ENCODE results near the gene OLA1. TPM values are rescaled to one million over a fixed set of nuclear protein-coding genes. Genes with fewer than 3 reads are reported as not detected.

Gene OLA1
- total RNA-seq, 2 donors from 2014 or later: 63.4 to 82.1 TPM

GRCh38 chr2:174025271-174026121 is 222.8 kb downstream of the OLA1 start:
- intact Hi-C loops (cut with DNase I): no loop called here
- ATAC-seq (peak; percentile 77 to 84), DNase-seq (peak; percentile 81)

- intact Hi-C loops (cut with DNase I): no loop called here
- DNase-seq (peak; percentile 86), ATAC-seq (peak; percentile 59 to 70)
Observed at GRCh38 chr2:174024524-174025270, 223.6 kb downstream of the OLA1 start.

GRCh38 chr2:174023591-174024523 is 224.5 kb downstream of the OLA1 start:
- intact Hi-C loops (cut with DNase I): no loop called here
- ATAC-seq (peak; percentile 35 to 63), DNase-seq (peak; percentile 72)

Other genes starting within 250 kb of the OLA1 start
- gene SP9, start 86.4 kb upstream of the OLA1 start, total RNA-seq: not detected
- gene SCRN3, start 147.2 kb upstream of the OLA1 start, total RNA-seq: 10 to 100 TPM; 27.8 to 32.0 TPM
- 10 to 100 TPM; 11.2 to 13.3 TPM for gene GPR155, start 238.5 kb upstream of the OLA1 start, total RNA-seq